SK-N-MC (cell line): ENCODE results near the gene PTPRB.

Source experiments
- DNase-seq: peaks from one replicate; pipeline ENCODE4 v3.0.0-alpha.2; 2011; ENCODE audit warnings: low read depth, low spot score
- H3K27ac ChIP-seq: fragments of 200-600 bp; sonication (generic); 2 replicates; pipeline ENCODE4 v1.5.1; 2016; ENCODE audit warnings: mixed run types
- H3K36me3 ChIP-seq: fragments of 200-600 bp; sonication (generic); 2 replicates; pipeline ENCODE4 v1.6.1; 2017; ENCODE audit warnings: antibody characterized with exemption, low read length, mixed read lengths; ENCODE audit not compliant: insufficient read depth
- H3K4me3 ChIP-seq: fragments of 200-600 bp; sonication (generic); 2 replicates; pipeline ENCODE4 v1.5.1; 2016
- H3K9ac ChIP-seq: fragments of 200-600 bp; sonication (generic); 2 replicates; pipeline ENCODE4 v1.8.0; 2017; ENCODE audit warnings: mixed run types, mixed read lengths; ENCODE audit not compliant: insufficient read length
- H3K9me3 ChIP-seq: fragments of 200-600 bp; sonication (generic); 2 replicates; pipeline ENCODE4 v1.6.1; 2017; ENCODE audit warnings: low read depth, mild to moderate bottlenecking, antibody characterized with exemption, low read length, moderate library complexity, mixed read lengths
- EZH2 ChIP-seq: fragments of 200-600 bp; sonication (generic); IDR thresholded peaks from one replicate; pipeline ENCODE4 v1.6.1; 2017; ENCODE audit warnings: antibody characterized with exemption
- FOXP2 ChIP-seq: optimal IDR thresholded peaks from 2 replicates; pipeline ENCODE3; 2011; ENCODE audit warnings: mild to moderate bottlenecking, moderate library complexity; ENCODE audit not compliant: insufficient read depth; ENCODE audit errors: extremely low read length, control extremely low read depth
- POLR2AphosphoS5 ChIP-seq: IDR thresholded peaks from 2 replicates; pipeline ENCODE4 v1.6.1; 2012; ENCODE audit warnings: mild to moderate bottlenecking, low read depth, low read length, borderline replicate concordance

The PTPRB gene

GRCh38 chr12:70648191-70648590 is 11.0 kb upstream of the PTPRB start:
- Histone ChIP-seq H3K36me3 (no peaks in the 10 kb centered on the region), H3K9ac (no peak overlapping the region), H3K27ac (no peak overlapping the region), H3K4me3 (no peak overlapping the region), H3K9me3 (no peaks in the 10 kb centered on the region)
- no peak for DNase-seq
- TF ChIP-seq POLR2AphosphoS5, result no peak
- no peak for TF ChIP-seq FOXP2
- TF ChIP-seq EZH2, result no peak

GRCh38 chr12:70646850-70647249 is 9.6 kb upstream of the PTPRB start:
- no peak for DNase-seq

GRCh38 chr12:70645494-70646317 is 8.5 kb upstream of the PTPRB start:
- H3K4me3 ChIP-seq, result no peak overlapping the region
- no peak for DNase-seq
- no peak for TF ChIP-seq FOXP2
- no peak for TF ChIP-seq EZH2
- no peak for TF ChIP-seq POLR2AphosphoS5
- H3K9ac ChIP-seq, result no peak overlapping the region
- H3K36me3 ChIP-seq, result no peaks in the 10 kb centered on the region
- H3K27ac ChIP-seq, result no peak overlapping the region
- no peaks in the 10 kb centered on the region for H3K9me3 ChIP-seq

More at GRCh38 chr12:70646850-70647249, 9.6 kb upstream of the PTPRB start:
- Histone ChIP-seq H3K9ac (no peak overlapping the region), H3K9me3 (no peaks in the 10 kb centered on the region), H3K4me3 (no peak overlapping the region), H3K36me3 (no peaks in the 10 kb centered on the region), H3K27ac (no peak overlapping the region)
- no peak for TF ChIP-seq POLR2AphosphoS5

- TF ChIP-seq FOXP2, result no peak
- no peak for TF ChIP-seq POLR2AphosphoS5
- TF ChIP-seq EZH2, result no peak
- Histone ChIP-seq H3K9ac (no peak overlapping the region), H3K4me3 (no peak overlapping the region), H3K27ac (no peak overlapping the region), H3K9me3 (no peaks in the 10 kb centered on the region), H3K36me3 (no peaks in the 10 kb centered on the region)
- DNase-seq, result no peak
Observed at GRCh38 chr12:70644861-70645260, 7.6 kb upstream of the PTPRB start.

GRCh38 chr12:70643939-70644338 is 6.7 kb upstream of the PTPRB start:
- no peak overlapping the region for H3K4me3 ChIP-seq
- no peak overlapping the region for H3K9ac ChIP-seq
- no peak for TF ChIP-seq POLR2AphosphoS5
- no peak overlapping the region for H3K27ac ChIP-seq
- no peak for DNase-seq
- H3K9me3 ChIP-seq, result no peaks in the 10 kb centered on the region
- H3K36me3 ChIP-seq, result no peaks in the 10 kb centered on the region

- Histone ChIP-seq H3K9me3 (no peaks in the 10 kb centered on the region), H3K36me3 (no peaks in the 10 kb centered on the region), H3K27ac (no peak overlapping the region), H3K9ac (no peak overlapping the region), H3K4me3 (no peak overlapping the region)
- no peak for DNase-seq
- TF ChIP-seq FOXP2 (no peak), POLR2AphosphoS5 (no peak), EZH2 (no peak)
Observed at GRCh38 chr12:70641691-70642090, 4.5 kb upstream of the PTPRB start.

GRCh38 chr12:70640901-70641300 is 3.7 kb upstream of the PTPRB start:
- Histone ChIP-seq H3K27ac (no peak overlapping the region), H3K36me3 (no peaks in the 10 kb centered on the region), H3K9ac (no peak overlapping the region), H3K4me3 (no peak overlapping the region), H3K9me3 (no peaks in the 10 kb centered on the region)
- no peak for DNase-seq
- TF ChIP-seq POLR2AphosphoS5, result no peak

GRCh38 chr12:70639535-70639934 is 2.3 kb upstream of the PTPRB start:
- H3K36me3 ChIP-seq, result no peaks in the 10 kb centered on the region
- no peaks in the 10 kb centered on the region for H3K9me3 ChIP-seq
- H3K9ac ChIP-seq, result no peak overlapping the region
- H3K27ac ChIP-seq, result no peak overlapping the region
- no peak for DNase-seq
- H3K4me3 ChIP-seq, result no peak overlapping the region
- TF ChIP-seq FOXP2 (no peak), POLR2AphosphoS5 (no peak), EZH2 (no peak)

- TF ChIP-seq POLR2AphosphoS5, result no peak
- H3K4me3 ChIP-seq, result no peak overlapping the region
- no peak overlapping the region for H3K27ac ChIP-seq
- H3K9ac ChIP-seq, result no peak overlapping the region
- DNase-seq, result no peak
- no peaks in the 10 kb centered on the region for H3K36me3 ChIP-seq
- no peaks in the 10 kb centered on the region for H3K9me3 ChIP-seq
Observed at GRCh38 chr12:70638639-70639360, 1.6 kb upstream of the PTPRB start.
